DOHH2 (cell line): ENCODE results near the gene MAPK7.

ENCODE experiments used
- H3F3A ChIP-seq: fragments of 200-600 bp; sonication (generic), shearing (Covaris generic); 2 replicates; pipeline ENCODE4 v1.6.0; 2016; ENCODE audit warnings: antibody characterized with exemption, mild to moderate bottlenecking; ENCODE audit not compliant: control insufficient read depth, insufficient read depth
- H3K27ac ChIP-seq: fragments of 200-600 bp; sonication (generic); 2 replicates; pipeline ENCODE4 v1.5.1; 2014; ENCODE audit warnings: low read depth, mild to moderate bottlenecking, low read length, moderate library complexity
- H3K27me3 ChIP-seq: fragments of 200-600 bp; sonication (generic); 2 replicates; pipeline ENCODE4 v1.6.1; 2014; ENCODE audit warnings: mild to moderate bottlenecking, low read length, mixed read lengths; ENCODE audit not compliant: control insufficient read depth
- H3K36me3 ChIP-seq: fragments of 200-600 bp; sonication (generic); 2 replicates; pipeline ENCODE4 v1.6.1; 2014; ENCODE audit warnings: mild to moderate bottlenecking, low read length, moderate library complexity, mixed read lengths; ENCODE audit not compliant: control insufficient read depth
- H3K4me1 ChIP-seq: fragments of 200-600 bp; sonication (generic); 2 replicates; pipeline ENCODE4 v1.6.1; 2014; ENCODE audit warnings: mild to moderate bottlenecking, low read length, mixed read lengths; ENCODE audit not compliant: control insufficient read depth
- H3K4me2 ChIP-seq: fragments of 200-600 bp; sonication (generic); 2 replicates; pipeline ENCODE4 v1.6.0; 2014; ENCODE audit warnings: mild to moderate bottlenecking, low read length, moderate library complexity
- H3K4me3 ChIP-seq: fragments of 200-600 bp; sonication (generic); 2 replicates; pipeline ENCODE4 v1.5.1; 2014; ENCODE audit warnings: mild to moderate bottlenecking, low read length, mixed read lengths
- H3K79me2 ChIP-seq: fragments of 200-600 bp; sonication (generic); 2 replicates; pipeline ENCODE4 v1.6.1; 2014; ENCODE audit warnings: mild to moderate bottlenecking, low read length, mixed read lengths; ENCODE audit not compliant: control insufficient read depth
- H3K9me2 ChIP-seq: fragments of 200-600 bp; sonication (generic); replicated peaks from 2 replicates; pipeline ENCODE4 v1.6.1; 2014; ENCODE audit warnings: mild to moderate bottlenecking, low read length, mixed read lengths; ENCODE audit not compliant: control insufficient read depth
- H3K9me3 ChIP-seq: fragments of 200-600 bp; sonication (generic); 2 replicates; pipeline ENCODE4 v1.6.1; 2014; ENCODE audit warnings: antibody characterized with exemption, low read length, mixed read lengths; ENCODE audit not compliant: control insufficient read depth, insufficient read depth
- H4K20me1 ChIP-seq: fragments of 200-600 bp; sonication (generic); 2 replicates; pipeline ENCODE4 v1.6.0; 2014; ENCODE audit warnings: low read depth, mild to moderate bottlenecking, antibody characterized with exemption, low read length, moderate library complexity; ENCODE audit not compliant: control insufficient read depth, insufficient read depth
- EZH2phosphoT487 ChIP-seq: fragments of 200-600 bp; sonication (generic); IDR thresholded peaks from 2 replicates; pipeline ENCODE4 v1.6.1; 2017; ENCODE audit warnings: borderline replicate concordance, mild to moderate bottlenecking, antibody characterized with exemption, low read length, moderate library complexity, mixed read lengths
- TF ChIP-seq, protein P1 (sequence below): fragments of 200-600 bp; sonication (generic); IDR thresholded peaks from one replicate; pipeline ENCODE4 v1.5.1; 2014; ENCODE audit warnings: antibody characterized with exemption, mild to moderate bottlenecking, low read depth, low read length; ENCODE audit not compliant: poor library complexity, severe bottlenecking

The MAPK7 gene

DNA sequence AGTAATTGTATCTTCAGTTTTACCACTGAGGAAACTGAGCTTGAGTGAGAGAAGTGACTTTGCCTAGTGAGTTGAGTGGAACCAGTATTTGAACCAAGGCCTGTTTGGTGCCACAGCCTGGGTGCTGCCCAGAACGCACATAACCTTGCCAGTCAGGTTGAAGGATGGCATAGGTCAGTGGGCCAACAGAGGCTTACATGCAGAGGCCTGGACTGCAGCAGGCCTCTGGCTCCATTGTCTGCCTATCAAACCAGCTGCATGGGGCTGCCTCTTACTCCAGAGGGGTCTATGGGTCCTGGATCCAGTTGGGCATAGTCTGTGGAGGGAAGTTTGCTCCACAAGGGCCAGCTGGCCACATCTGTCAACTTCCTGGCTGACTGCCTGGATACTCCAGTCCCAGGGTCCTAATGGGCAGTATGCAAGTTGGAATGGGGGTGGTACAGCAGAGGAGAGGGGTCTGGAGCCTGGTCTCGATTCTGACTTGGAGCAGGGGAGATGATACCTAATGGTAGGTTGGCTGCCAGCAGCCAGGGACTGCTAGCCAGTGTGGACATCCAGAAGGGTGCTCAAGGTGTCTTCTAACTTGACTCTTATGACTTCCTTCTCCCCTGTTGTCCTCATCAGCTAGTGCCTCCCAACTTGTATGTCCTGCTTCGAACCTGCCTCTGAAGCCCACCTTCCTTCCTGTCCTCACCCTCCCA is 21.6 kb downstream of the MAPK7 start:
- no peaks in the 10 kb centered on the region for H3K36me3 ChIP-seq
- no peaks in the 10 kb centered on the region for H3K4me1 ChIP-seq
- no peak overlapping the region for H3K27ac ChIP-seq
- H3K27me3 ChIP-seq, result peaks cover 2% of the 10 kb centered on the region; the same call in 1 of the 2 replicates
- no peak for TF ChIP-seq EZH2phosphoT487
- TF ChIP-seq, protein P1, sequence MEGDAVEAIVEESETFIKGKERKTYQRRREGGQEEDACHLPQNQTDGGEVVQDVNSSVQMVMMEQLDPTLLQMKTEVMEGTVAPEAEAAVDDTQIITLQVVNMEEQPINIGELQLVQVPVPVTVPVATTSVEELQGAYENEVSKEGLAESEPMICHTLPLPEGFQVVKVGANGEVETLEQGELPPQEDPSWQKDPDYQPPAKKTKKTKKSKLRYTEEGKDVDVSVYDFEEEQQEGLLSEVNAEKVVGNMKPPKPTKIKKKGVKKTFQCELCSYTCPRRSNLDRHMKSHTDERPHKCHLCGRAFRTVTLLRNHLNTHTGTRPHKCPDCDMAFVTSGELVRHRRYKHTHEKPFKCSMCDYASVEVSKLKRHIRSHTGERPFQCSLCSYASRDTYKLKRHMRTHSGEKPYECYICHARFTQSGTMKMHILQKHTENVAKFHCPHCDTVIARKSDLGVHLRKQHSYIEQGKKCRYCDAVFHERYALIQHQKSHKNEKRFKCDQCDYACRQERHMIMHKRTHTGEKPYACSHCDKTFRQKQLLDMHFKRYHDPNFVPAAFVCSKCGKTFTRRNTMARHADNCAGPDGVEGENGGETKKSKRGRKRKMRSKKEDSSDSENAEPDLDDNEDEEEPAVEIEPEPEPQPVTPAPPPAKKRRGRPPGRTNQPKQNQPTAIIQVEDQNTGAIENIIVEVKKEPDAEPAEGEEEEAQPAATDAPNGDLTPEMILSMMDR, result no peak
- no peak overlapping the region for H3K4me3 ChIP-seq
- no peaks in the 10 kb centered on the region for H3K79me2 ChIP-seq
- no peak overlapping the region for H3K4me2 ChIP-seq
- no peaks in the 10 kb centered on the region for H3F3A ChIP-seq
- no peaks in the 10 kb centered on the region for H4K20me1 ChIP-seq
- no peaks in the 10 kb centered on the region for H3K9me3 ChIP-seq
- no peaks in the 10 kb centered on the region for H3K9me2 ChIP-seq

DNA sequence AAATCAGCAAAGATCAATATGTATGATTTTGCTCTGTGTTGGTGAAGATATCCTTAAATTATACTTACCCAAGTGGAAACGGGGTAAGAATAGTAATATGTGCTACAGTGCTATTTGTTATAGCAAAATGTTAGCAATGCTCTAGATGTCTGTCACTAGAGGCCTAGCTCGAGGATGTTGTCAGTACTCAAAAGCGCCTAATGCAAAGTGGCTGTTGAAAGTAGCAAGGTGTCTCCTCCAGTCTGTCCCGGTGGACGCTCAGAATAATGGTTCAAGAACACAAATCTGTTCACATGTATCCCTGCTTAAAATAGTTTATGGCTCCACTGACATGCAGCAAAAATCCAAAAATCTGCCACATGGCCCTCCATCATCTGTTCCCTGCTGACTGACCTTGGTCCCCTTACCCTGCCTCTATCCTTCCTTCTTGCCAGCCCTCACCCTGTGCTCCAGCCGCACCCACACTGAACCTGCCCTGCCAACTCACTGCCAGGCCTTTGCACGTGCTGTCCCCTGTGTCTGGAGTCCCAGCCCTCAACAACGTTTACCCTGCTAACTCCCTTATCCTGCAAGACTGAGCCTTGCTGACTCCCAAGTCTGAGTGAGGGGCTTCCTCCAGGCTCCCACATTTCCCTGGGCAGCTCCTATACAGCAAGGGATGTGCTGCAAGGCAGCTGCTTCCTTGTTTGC is 23.2 kb downstream of the MAPK7 start:
- Histone ChIP-seq H3K79me2 (no peaks in the 10 kb centered on the region), H3K4me3 (no peak overlapping the region), H3K4me2 (no peak overlapping the region), H3K4me1 (no peaks in the 10 kb centered on the region), H3K36me3 (no peaks in the 10 kb centered on the region), H4K20me1 (no peaks in the 10 kb centered on the region), H3K27ac (no peak overlapping the region), H3K9me2 (no peaks in the 10 kb centered on the region), H3K27me3 (no peaks in the 10 kb centered on the region), H3K9me3 (no peaks in the 10 kb centered on the region), H3F3A (no peaks in the 10 kb centered on the region)
- TF ChIP-seq, protein P1, result no peak
- TF ChIP-seq EZH2phosphoT487, result no peak

DNA sequence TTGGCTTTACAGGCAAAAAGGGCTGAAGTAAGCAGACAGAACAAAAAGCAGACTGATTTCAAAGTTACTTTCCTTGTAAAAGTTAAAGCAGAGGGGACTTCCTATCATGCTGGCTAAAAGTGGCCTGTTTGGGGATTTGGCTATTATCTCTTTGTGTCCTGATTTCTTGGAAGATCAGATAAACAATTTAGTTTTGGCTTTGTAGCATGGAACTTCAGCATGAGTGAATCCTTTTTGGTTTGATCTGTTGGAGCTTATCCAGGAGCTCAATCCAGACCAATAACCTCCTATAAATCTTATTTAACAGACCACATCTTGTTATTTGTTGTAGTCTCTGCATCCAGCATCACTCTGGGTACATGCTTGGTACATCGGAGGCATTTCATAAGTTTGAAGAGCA is 23.9 kb downstream of the MAPK7 start:
- TF ChIP-seq, protein P1, result no peak
- no peak for TF ChIP-seq EZH2phosphoT487
- Histone ChIP-seq H3K4me3 (no peak overlapping the region), H3K79me2 (no peaks in the 10 kb centered on the region), H3K9me3 (no peaks in the 10 kb centered on the region), H3K4me1 (no peaks in the 10 kb centered on the region), H3K4me2 (no peak overlapping the region), H3K36me3 (no peaks in the 10 kb centered on the region), H3F3A (no peaks in the 10 kb centered on the region), H3K9me2 (no peaks in the 10 kb centered on the region), H3K27ac (no peak overlapping the region), H3K27me3 (no peaks in the 10 kb centered on the region), H4K20me1 (no peaks in the 10 kb centered on the region)
